MCF 10A (cell line): Measurements from ENCODE around the gene RPGRIP1L. TPM values are rescaled to one million over a fixed set of nuclear protein-coding genes. Genes with fewer than 3 reads are reported as not detected.

Experiments used
- BruUV-seq: library from RNA; stranded (reverse); fragments of 400-500 nt; replicated peaks from 2 replicates; lab custom pipeline; 2021; lab: Mats Ljungman, UMichigan
- CTCF ChIA-PET: fragments of 300-600 bp; sonication (Branson Sonifier 250); formaldehyde crosslinking; extraction: SDS; loops from one replicate; lab custom pipeline; 2021; ENCODE audit warnings: antibody characterized with exemption, inconsistent platforms; lab: Yijun Ruan, JAX
- POLR2A ChIA-PET: fragments of 300-600, 350-650 bp; sonication (Branson Sonifier 250); formaldehyde crosslinking; extraction: SDS; loops from one replicate; lab custom pipeline; 2020; ENCODE audit warnings: antibody characterized with exemption, inconsistent platforms; lab: Yijun Ruan, JAX
- DNase-seq: peaks from one replicate; pipeline ENCODE4 v3.0.0-alpha.2; 2018; ENCODE audit not compliant: unreplicated experiment
- H3K27ac Mint-ChIP-seq: one replicate; pipeline ENCODE4 v1.8.0; 2022; ENCODE audit warnings: mild to moderate bottlenecking, low read depth, mixed read lengths; ENCODE audit not compliant: unreplicated experiment
- H3K27me3 Mint-ChIP-seq: one replicate; pipeline ENCODE4 v1.8.0; 2022; ENCODE audit warnings: mixed read lengths; ENCODE audit not compliant: insufficient read depth, unreplicated experiment
- H3K36me3 Mint-ChIP-seq: one replicate; pipeline ENCODE4 v1.8.0; 2022; ENCODE audit warnings: mild to moderate bottlenecking, moderate library complexity, mixed read lengths; ENCODE audit not compliant: insufficient read depth, unreplicated experiment
- H3K4me1 Mint-ChIP-seq: one replicate; pipeline ENCODE4 v1.8.0; 2022; ENCODE audit warnings: mixed read lengths; ENCODE audit not compliant: insufficient read depth, unreplicated experiment
- H3K4me3 Mint-ChIP-seq: one replicate; pipeline ENCODE4 v1.8.0; 2022; ENCODE audit warnings: mild to moderate bottlenecking, moderate library complexity, mixed read lengths; ENCODE audit not compliant: unreplicated experiment
- H3K9me3 Mint-ChIP-seq: one replicate; pipeline ENCODE4 v1.8.0; 2022; ENCODE audit warnings: mixed read lengths; ENCODE audit not compliant: unreplicated experiment
- intact Hi-C: fragments of 100-400 bp; cut with micrococcal nuclease; formaldehyde crosslinking; loops from 2 replicates; pipeline ENCODE4 v1.14.1; 2022
- total RNA-seq: library from RNA; stranded (reverse); gene quantifications from 2 replicates; pipeline ENCODE4 v1.2.3, GENCODE V29; 2022
- TF ChIP-seq, protein P1 (sequence below): fragments of 200-600 bp; IDR thresholded peaks from one replicate; pipeline ENCODE4 v1.8.0; 2022; ENCODE audit warnings: antibody characterized with exemption, mild to moderate bottlenecking; ENCODE audit not compliant: unreplicated experiment

Gene RPGRIP1L
- total RNA-seq, 1 experiment from 2014 or later = 13.4 TPM

DNA sequence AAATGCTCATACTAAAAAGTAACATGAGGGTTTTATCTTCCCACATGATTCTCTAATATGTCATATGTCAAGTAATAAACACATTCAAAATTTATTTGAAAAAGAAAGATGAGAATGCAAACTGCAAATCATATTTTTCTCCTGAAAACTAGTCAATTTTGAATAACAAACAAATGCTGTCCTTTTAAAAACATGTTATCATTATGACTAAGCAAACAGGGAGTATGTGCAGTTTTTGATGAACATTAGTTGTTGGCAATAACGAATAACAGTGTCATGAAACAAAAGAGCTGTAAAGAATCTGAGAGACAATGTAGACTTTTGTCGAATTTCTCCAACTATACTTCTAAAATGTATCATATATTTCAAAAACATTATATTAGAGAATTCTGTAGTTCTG, 34.8 kb downstream of the RPGRIP1L start:
- no peaks in the 10 kb centered on the region for H3K9me3 Mint-ChIP-seq
- peaks cover 11% of the 10 kb centered on the region for H3K36me3 Mint-ChIP-seq
- CTCF ChIA-PET = interaction anchor here (0.5 kb wide), 1 partner anchor 75 kb away, joined by 3 read pairs; no protein-coding TSS in a partner anchor
- H3K4me1 Mint-ChIP-seq = no peaks in the 10 kb centered on the region
- TF ChIP-seq, protein P1, sequence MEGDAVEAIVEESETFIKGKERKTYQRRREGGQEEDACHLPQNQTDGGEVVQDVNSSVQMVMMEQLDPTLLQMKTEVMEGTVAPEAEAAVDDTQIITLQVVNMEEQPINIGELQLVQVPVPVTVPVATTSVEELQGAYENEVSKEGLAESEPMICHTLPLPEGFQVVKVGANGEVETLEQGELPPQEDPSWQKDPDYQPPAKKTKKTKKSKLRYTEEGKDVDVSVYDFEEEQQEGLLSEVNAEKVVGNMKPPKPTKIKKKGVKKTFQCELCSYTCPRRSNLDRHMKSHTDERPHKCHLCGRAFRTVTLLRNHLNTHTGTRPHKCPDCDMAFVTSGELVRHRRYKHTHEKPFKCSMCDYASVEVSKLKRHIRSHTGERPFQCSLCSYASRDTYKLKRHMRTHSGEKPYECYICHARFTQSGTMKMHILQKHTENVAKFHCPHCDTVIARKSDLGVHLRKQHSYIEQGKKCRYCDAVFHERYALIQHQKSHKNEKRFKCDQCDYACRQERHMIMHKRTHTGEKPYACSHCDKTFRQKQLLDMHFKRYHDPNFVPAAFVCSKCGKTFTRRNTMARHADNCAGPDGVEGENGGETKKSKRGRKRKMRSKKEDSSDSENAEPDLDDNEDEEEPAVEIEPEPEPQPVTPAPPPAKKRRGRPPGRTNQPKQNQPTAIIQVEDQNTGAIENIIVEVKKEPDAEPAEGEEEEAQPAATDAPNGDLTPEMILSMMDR = no peak
- POLR2A ChIA-PET = no interaction called here
- no TSS peak for BruUV-seq
- intact Hi-C loops = no loop called here
- DNase-seq = no peak
- no peak overlapping the region for H3K4me3 Mint-ChIP-seq
- H3K27me3 Mint-ChIP-seq = no peaks in the 10 kb centered on the region
- no peak overlapping the region for H3K27ac Mint-ChIP-seq

DNA sequence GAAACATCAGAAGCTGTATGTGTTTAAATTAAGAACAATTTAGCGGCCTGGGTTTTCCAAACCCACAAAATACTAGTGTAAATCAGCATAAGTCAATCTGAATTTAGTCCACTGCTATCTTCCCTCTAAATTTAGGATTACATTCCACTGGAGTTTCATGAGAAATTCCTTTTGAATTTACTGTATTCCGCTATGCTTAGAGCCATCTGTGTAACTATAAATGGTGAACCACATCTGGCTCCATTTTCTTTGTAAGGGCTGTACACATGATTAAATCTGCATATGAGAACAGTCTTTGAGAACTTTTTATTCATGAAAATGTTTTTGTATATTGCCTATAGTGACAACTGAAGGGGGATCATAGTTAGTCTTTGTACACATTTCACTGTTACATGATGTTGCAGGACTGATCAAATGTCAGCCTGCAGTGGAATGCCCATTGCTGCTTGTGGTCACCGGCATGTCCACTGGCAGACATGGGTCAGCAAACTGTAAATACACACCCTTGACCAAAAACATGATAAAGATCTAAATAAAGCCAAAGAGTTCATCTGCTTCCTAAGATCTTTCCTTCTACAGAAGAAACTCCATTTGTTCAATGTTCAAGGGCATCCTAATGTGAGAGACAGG, 36.8 kb downstream of the RPGRIP1L start:
- H3K4me3 Mint-ChIP-seq = no peak overlapping the region
- TF ChIP-seq, protein P1 = no peak
- no peaks in the 10 kb centered on the region for H3K36me3 Mint-ChIP-seq
- no peaks in the 10 kb centered on the region for H3K4me1 Mint-ChIP-seq
- POLR2A ChIA-PET = no interaction called here
- intact Hi-C loops = no loop called here
- CTCF ChIA-PET = no interaction called here
- no peaks in the 10 kb centered on the region for H3K9me3 Mint-ChIP-seq
- no peak overlapping the region for H3K27ac Mint-ChIP-seq
- no peaks in the 10 kb centered on the region for H3K27me3 Mint-ChIP-seq
- no TSS peak for BruUV-seq
- DNase-seq = no peak

DNA sequence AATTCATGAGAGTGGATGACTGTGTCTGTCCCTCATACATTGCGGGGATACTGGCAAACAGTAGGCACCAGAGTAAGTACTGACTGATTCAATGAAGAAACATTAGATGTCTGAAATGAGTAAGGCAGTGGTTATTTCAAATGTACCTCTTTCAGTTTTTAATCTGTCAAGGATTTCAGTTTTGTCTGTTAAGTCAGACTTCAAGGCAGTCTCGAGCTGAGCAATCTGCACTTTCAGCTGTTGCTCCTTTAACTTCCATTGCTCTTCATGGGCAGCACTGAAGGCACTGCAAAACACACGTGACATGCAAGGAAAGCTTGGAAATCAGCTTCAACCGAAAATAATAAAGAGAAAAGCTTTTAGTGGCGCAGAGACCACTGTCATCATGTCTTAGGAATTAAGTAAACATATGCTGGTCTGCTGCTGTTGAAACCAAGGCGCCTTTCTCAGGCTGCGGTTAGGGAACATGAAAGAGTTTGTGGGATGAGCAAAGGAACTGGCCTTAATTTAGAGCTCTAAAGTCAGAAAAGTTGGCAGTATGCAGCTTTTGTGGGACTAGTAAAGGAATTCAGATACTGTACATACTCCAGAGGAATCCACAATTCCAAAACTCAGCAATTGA, 38.8 kb downstream of the RPGRIP1L start:
- BruUV-seq = no TSS peak
- H3K27ac Mint-ChIP-seq = no peak overlapping the region
- H3K4me1 Mint-ChIP-seq = no peaks in the 10 kb centered on the region
- POLR2A ChIA-PET = interaction anchor here (1.1 kb wide), 1 partner anchor 8 kb away, joined by 4 read pairs; no protein-coding TSS in a partner anchor
- no peaks in the 10 kb centered on the region for H3K27me3 Mint-ChIP-seq
- CTCF ChIA-PET = interaction anchor here (0.6 kb wide), 1 partner anchor 128 kb away, joined by 3 read pairs; no protein-coding TSS in a partner anchor
- no peak for DNase-seq
- no peak overlapping the region for H3K4me3 Mint-ChIP-seq
- intact Hi-C loops = no loop called here
- H3K9me3 Mint-ChIP-seq = no peaks in the 10 kb centered on the region
- H3K36me3 Mint-ChIP-seq = no peaks in the 10 kb centered on the region
- TF ChIP-seq, protein P1 = no peak

DNA sequence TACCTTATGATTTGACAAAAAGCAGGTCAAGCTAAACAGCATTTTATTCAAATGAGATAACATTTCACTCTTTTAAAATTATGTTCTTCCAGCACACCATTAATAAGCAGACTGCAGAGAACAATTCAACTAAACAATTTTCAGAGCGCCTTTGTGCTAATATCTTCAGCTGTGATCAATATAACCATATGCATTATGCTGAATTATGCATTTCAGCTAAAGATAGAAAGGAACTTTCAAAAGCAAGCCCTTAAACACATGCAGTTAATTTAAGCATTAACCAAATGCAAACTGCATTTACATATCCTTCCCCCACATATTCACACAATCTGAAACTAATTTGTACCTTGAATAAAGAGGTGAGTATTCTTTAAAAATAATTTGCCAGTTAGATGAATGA, 41.6 kb downstream of the RPGRIP1L start:
- ChIA-PET POLR2A (no interaction called here), CTCF (no interaction called here)
- TF ChIP-seq, protein P1 = no peak
- no peak for DNase-seq
- BruUV-seq = no TSS peak
- H3K27me3 Mint-ChIP-seq = no peaks in the 10 kb centered on the region
- H3K4me3 Mint-ChIP-seq = no peak overlapping the region
- H3K4me1 Mint-ChIP-seq = no peaks in the 10 kb centered on the region
- intact Hi-C loops = no loop called here
- H3K27ac Mint-ChIP-seq = no peak overlapping the region
- H3K36me3 Mint-ChIP-seq = no peaks in the 10 kb centered on the region
- H3K9me3 Mint-ChIP-seq = no peaks in the 10 kb centered on the region
